CD4-positive, alpha-beta T cell treated with Interleukin-4 for 1 hour (primary cell): Measurements from ENCODE around the gene OGFOD1.

Experiments used
- DNase-seq, 2 donors: peaks; one replicate each; pipeline ENCODE4 v3.0.0-alpha.2; 2020 to 2022

The OGFOD1 gene

GRCh38 chr16:56428091-56428490, 23.3 kb upstream of the OGFOD1 start:
- DNase-seq, result no peak

DNA sequence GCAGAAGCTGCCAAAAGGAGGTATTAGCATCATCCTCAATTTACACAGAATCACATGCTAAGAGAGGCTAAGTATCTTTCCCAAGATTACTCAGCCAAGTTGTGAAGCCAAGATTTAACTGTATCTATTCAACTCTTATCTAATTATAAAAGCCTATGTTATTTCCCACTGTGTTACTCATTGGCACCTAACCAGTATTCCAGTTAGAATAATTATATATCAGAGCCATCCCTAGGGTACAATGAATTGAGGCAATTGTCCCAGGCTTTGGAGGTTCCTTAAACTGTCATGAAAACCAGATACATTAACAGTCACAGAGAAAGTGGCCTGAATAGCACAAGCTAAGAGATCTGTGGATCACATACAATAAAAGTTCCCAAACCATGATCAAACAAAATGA, 15.1 kb upstream of the OGFOD1 start:
- no peak for DNase-seq

DNA sequence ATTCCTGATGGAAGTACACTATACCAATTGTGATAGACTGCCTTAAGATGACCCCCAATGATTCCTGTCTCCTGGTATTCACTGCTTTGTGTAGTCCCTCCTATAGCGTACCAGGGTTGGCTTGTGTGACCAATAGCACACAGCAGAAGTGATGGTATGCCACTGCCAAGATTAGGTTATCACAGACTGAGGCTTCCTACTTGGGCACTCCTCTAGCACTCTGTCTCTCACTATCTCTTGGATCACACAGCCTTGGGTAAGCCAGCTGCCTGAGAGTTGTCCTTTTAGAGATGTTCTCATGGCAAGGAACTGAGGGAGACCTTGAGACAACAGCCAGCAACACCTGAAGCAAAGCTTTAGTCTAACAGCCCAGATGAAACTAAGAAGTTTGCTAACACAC, 13.3 kb upstream of the OGFOD1 start:
- no peak for DNase-seq

GRCh38 chr16:56447286-56447685, 4.1 kb upstream of the OGFOD1 start:
- no peak for DNase-seq

DNA sequence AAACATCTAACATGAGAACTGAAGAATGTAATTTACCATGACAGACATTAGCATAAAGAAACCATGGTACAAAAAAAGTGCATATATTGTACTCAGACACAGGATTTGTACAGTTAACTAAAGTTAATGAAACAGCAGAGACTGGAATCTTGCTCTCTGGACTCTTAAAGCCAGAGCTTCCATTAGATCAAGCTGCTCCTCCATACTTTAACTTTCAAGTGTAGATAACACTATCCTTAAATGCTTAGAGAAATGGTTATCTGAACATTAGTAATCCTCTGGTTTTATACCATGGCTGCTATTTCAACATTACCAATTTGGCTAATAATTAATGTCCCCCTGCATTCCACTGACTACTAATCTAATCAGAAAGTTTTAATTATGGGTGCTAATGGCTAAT, 3.3 kb upstream of the OGFOD1 start:
- DNase-seq, result no peak

- DNase-seq, result peak in 1 of 2 donors; percentile 24
These were observed 924 bp upstream of the OGFOD1 start for GRCh38 chr16:56450275-56450985.

DNA sequence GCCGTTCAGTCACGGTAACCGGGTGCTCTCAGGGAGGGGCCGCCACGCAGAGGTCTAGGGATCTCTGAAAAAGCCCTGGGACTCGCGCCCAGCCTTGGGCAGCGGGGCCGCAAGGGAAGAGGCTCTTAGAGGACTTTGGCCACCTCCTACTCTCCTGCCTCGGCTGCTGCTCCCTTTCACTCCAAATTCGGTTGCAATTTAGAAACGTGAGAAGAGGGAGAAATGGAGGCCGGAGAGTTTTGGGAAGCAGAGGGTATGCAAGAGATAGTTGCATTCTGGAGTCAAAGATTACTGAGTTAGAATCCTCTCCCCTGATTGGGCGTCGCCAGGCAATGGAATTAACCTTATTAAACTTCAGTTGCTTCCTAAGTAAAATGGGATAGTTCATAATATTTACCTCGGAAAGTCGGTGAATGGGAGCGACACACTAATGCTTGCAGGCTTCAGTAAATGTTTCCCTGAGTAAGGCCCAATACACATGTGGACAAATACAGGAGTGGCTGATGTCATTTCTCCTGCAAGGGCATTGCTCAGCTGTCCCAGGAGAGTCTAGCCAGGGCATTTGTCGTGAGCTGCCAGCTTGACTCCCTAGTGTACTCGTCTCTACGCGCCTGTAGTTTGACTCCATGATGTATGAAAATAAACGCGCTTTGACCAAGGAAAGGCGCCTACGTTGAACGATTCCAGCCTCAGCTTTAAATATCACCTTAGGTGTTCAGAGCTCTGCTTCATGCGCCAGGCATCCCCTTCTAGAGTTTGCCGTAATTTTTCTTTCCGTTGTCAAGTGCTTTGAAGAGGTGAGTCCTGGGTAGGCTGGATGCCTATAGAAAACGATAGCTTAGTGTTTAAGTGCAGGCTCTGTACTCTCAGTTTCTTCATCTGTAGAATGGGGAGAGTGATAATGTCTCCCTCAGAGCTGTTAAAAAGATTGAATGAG, 667 bp downstream of the OGFOD1 start:
- DNase-seq, result peak in 1 of 2 donors; percentile 7

DNA sequence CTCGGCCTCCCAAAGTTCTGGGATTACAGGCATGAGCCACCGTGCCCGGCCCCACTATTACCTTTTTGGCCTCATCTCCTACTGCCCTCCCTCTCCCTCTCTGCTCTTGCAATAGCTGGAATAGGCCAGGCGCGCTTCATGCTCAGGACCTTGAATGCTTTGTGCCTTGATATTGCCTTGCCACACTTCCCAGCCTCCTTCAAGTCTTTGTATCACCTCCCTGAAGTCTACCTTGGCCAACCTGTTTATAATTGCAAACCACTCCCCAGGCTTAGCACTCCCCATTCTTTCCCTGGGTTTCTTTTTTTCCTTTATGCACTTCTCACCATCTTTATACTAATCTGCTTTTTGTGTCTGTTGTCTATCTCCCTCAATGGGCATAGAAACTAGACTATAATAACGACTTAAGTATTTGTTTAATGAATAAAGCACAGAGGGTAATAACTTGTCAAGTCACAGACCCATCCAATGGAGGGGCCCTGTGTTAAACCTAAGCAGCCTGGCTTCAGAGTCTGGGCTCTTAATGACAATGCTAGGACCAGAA, 6.6 kb downstream of the OGFOD1 start:
- no peak for DNase-seq

- DNase-seq, result no peak
These were observed 8.7 kb downstream of the OGFOD1 start for GRCh38 chr16:56460101-56460500.

- no peak for DNase-seq
These were observed 10.9 kb downstream of the OGFOD1 start for GRCh38 chr16:56462064-56462796.

- DNase-seq, result no peak
These were observed 11.8 kb downstream of the OGFOD1 start for GRCh38 chr16:56463153-56463552.

DNA sequence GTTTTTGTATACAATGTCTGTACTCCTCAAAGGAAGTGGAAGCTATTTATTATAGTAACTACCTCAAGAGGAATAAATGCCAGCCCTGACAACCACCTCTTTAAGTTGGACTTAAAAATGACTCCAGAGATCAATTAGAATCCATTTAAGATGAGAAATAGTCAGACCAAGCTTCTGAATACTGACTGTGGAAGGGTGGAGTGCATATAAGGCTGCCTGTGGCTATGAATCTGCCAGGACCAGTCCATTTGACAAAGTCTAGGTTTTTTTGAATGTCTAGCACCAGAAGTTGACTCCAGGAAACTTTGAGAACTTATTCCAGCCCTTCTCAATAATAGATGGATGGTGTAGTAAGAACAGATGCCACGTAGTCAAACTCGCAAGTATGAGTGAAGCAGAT, 15.0 kb downstream of the OGFOD1 start:
- no peak for DNase-seq

- DNase-seq, result no peak
These were observed 17.4 kb downstream of the OGFOD1 start for GRCh38 chr16:56468800-56469199.

DNA sequence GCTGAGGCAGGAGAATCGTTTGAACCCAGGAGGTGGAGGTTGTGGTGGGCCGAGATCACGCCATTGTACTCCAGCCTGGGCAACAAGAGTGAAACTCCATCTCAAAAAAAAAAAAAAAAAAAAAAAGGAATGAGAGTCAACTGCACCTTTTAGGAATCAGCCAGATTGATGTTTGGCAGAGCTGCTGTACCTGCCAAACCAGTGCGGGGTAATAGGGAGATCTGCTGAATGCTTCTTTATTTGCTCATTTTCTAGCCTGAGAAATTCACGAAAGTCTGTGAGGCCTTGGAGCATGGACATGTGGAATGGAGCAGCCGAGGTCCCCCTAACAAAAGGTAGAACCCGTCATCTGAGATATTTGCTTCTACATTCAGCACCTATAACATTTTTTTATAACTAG, 18.4 kb downstream of the OGFOD1 start:
- no peak for DNase-seq

DNA sequence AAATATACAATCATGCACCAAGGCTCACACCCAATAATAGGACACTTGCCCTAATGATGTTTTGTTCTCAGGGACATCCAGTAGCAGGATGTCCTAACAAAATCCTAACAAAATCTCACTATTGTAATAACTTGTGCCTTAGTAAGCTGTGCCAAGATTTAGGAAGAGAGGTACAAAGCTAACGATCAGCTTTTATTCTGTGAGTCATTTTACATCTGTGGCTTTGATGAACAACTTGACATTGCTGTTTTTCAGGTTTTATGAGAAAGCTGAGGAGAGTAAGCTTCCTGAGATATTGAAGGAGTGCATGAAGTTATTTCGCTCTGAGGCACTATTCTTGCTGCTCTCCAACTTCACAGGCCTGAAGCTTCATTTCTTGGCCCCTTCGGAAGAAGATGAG, 18.9 kb downstream of the OGFOD1 start:
- DNase-seq, result no peak

DNA sequence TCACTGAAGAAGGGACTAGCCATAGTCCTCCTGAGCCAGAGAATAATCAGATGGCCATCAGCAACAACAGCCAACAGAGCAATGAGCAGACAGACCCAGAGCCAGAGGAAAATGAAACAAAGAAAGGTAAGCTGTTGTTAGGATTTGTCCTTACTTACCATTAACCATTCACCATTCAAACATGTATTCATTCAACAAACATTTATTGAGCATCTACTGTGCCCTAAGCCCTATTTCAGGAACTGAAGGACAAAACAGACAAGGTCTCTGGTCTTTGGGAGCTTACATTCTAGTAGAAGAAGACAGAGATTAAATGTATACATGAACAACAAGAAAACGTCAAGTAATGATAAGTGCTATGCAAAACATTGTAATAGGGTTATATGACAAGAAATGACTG, 19.3 kb downstream of the OGFOD1 start:
- no peak for DNase-seq

GRCh38 chr16:56475201-56475600, 23.8 kb downstream of the OGFOD1 start:
- DNase-seq, result no peak

- DNase-seq, result no peak
These were observed 25.9 kb downstream of the OGFOD1 start for GRCh38 chr16:56477096-56477878.

- no peak for DNase-seq
These were observed 27.1 kb downstream of the OGFOD1 start for GRCh38 chr16:56478281-56479049.

DNA sequence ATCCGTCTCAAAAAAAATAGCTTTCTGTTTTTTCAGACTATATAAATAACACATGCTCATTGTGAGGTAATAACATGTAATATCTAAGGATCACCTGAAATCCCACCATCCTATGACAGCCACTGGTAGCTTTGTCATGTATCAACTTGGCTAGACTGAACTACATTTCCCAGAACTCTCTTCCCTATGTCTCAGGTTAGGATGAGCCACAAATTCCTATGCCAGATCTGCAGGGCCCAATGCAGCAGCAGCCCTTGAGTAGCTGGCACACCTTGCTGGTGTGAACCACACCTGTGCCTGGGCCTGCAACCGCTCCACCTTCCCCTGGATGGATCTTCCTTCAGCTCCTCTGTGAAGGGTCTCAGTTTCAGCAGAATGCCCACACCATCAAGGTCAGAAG, 28.1 kb downstream of the OGFOD1 start:
- no peak for DNase-seq

DNA sequence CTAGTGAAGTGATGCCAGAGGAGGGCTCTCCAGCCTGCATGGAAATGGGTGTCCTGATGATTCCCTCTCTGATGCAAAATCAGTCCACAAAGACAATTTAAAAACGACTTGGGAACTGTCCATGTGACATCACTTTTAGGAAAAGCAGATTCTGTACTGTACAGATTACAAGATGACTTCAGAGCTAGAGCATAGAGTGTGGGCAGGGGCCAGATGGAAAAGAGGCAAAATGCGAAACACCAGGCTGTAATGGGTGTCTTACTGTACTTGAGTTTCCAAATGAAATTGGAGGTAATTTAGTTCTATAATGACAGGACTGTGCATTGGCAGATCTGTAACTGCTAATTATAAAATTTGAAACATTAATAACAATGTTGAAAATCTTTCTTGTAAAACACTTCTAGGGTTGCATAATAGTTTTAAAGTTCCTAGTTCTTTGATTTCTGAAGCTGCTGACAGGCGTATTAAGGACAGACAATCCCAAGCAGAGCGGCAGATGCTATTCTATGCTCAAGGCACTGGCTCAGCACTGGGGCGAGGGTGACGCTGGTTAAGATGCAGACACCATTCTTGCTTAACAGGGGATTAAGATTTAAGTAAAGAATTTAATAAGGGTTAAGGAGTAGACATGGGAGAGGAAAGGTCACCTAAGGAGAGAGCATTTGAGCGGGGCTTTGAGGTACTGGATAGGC, 29.6 kb downstream of the OGFOD1 start:
- no peak for DNase-seq
